Glomerular endothelial cell (primary cell): ENCODE data around the gene DPYSL4. TPM values are rescaled to one million over a fixed set of nuclear protein-coding genes. Genes with fewer than 3 reads are reported as not detected.

Source experiments
- DNase-seq: peaks from one replicate; pipeline ENCODE4 v3.0.0-alpha.2; 2011; ENCODE audit warnings: low read depth, low spot score; ENCODE audit errors: extremely low read depth
- total RNA-seq: library from RNA; depleted of rRNA; stranded (reverse); fragments of >200 nt; gene quantifications from 2 replicates; pipeline ENCODE4 v1.2.3, GENCODE V29; 2015

DPYSL4 gene
- total RNA-seq, 1 donor from 2014 or later, result 42.2 TPM

DNA sequence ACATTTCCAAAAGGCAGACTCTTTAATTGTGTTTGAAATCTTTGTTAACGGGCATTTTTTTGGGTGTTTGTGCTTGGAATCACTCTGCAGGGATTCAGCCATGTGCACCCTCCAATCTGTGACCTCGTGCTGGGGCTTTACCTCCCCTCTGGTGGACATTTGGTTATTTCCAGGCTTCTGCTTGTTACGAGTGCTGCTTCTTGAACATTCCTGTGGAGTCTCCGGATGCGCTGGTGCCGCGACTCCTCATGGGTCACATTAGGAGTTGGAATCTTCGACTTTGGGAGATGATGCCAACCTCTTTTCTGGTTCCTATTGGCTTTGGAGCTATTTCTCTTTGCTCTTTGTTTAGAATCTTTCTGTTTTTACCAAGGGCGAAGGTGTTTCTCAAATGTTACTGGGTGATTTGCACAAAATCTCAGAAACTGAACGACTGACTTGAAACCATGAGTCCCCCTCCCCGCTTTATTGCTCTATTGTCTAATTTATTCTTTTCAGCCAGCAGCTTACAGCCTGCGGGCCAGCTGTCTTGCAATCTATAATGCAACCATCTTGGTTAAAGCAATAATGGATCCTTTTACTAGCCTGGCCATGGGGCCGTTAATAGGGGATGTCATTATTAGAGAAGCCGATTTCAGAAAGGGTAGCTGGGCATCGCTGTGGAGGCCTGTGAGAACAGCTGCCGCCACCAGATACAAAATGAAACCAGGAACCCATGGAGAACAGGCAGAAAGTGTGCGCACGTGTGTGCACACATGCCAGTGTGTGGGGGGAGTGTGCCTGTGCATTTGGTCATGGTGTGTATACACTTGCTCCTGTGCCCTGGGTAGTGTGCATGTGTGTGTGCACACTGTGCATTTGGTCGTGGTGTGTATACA, 9.9 kb upstream of the DPYSL4 start:
- DNase-seq, result no peak

- DNase-seq, result no peak
Observed at GRCh38 chr10:132178046-132178445, 8.7 kb upstream of the DPYSL4 start.

DNA sequence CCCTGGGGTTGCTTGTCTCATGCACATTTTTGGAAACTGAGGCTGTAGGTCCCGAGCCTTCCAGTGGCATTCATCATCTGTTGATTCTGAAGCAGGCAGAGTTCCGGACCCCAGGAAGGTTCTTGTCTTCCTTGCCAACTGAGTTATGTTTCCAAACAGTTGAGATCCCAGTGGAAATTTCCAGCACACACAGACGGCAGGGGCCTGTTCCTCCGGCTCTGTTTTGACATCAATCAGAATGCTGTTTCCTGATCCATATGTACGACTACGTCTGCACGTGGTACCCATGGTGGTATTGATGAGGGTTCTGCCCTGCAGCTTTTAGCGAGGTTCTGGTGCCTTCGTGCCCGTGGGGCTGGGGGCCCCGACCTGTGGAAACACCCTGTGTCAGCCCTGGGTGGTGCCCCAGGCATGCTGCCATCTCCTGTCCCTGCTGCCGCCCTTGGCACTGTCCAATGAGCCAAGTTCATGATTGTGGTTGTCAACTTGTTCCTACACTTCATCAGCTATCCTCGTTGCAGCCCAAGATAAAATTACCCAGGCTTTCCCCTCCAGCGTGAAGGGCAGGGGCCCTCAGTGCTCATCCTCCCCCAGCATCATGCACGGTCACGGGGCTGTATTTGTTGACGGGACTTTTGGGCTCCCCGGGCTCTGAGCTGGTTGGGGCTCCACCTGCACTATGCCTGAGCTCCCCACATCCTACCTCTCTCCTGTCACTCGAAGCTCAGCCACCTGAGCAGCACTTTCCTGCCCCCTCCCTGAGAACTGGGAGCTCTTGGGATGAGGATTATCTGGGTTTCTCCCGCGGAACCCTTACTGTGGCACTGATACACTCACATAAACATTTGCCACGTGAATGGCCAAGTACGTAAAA, 7.8 kb upstream of the DPYSL4 start:
- no peak for DNase-seq

- no peak for DNase-seq
Observed at GRCh38 chr10:132179551-132180392, 7.0 kb upstream of the DPYSL4 start.

DNA sequence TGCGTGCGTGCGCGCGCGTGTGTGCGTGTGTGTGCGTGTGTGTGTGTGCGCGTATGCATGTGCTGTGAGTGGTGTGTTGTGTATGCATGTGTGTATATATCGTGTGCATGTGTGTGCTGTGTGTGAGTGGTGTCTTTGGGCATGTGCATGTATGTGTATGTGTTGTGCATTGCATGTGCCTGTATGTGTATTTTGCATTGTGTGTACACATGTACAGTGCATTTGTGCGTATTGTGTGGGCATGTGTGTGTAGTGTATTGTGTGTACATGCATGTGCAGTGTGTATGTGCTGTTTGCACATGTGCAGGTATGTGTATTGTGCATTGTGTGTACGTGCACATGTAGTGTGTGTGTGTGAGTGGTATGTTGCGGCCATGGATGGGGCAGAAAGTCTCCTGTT, 6.0 kb upstream of the DPYSL4 start:
- no peak for DNase-seq

DNA sequence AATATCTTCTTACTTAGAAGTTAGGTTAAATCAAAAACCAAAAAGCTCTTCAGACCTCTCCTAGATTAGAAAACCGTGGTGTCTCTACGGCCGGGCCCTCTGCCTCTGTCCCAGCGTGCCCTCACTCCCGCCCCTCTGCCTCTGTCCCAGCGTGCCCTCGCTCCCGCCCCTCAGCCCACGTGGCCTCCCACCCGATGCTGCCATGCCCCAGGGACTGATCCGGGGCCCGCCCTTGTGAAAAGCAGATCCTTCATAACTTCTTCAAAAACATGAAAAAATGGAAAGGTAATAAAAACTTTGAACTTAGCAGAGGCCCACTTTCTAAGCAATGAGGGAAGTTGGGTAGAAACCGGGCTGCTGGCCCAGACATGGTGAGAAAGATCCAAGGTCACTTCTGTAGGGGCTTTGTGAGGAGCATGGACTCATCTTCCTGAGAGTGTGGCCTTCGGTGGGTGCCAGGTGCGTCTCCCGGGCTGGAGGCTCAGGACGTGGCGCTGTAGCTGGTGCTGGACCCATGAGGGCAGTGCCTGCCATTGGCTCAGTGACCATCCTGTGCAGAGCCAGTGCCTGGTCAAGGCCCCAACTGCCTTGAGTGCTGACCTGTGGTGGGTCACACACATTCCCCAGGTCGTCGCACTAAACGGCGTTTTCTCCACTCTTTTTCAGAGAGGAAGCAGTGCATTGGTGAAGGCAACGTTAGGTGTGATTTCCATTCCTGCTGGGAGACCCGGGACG, 4.9 kb upstream of the DPYSL4 start:
- no peak for DNase-seq

DNA sequence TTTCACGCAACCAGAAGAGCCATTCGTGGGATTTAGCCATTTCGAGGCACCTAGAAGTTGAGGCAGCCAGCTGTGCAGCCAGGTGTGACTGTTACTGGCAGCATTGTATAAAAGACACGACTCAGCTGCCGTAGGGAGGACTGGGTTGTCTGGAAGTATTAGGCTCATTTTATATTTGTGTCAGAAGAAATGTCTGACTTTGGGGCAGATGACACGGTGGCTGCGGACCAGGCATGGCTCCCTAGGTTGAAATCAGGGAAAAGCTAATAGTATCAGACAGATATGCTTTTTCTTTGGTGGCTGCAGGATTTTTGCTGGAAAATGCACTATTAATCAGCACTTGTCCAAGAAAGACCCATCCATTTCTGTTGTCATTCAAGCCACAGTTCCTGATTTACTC, 4.2 kb upstream of the DPYSL4 start:
- DNase-seq, result no peak

DNA sequence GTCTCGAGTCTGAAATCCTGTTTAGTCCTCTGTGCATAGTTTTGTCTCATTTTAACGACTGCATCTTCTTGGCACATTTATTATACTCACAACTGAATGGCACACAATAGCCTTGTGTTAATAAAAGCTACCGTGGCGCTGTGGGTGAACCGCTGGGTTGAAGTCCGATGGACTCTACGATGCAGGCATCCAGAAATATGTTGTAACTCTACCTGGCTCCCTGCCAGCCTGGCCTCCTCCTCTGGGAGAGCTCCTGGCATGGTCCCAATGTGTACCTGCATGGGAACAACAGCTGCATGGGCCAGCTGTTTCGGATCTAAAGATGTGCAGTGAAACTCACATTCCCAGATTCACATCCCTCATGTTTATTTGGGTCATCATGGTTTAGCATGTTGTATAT, 3.7 kb upstream of the DPYSL4 start:
- no peak for DNase-seq

GRCh38 chr10:132184816-132185593, 1.7 kb upstream of the DPYSL4 start:
- no peak for DNase-seq

DNA sequence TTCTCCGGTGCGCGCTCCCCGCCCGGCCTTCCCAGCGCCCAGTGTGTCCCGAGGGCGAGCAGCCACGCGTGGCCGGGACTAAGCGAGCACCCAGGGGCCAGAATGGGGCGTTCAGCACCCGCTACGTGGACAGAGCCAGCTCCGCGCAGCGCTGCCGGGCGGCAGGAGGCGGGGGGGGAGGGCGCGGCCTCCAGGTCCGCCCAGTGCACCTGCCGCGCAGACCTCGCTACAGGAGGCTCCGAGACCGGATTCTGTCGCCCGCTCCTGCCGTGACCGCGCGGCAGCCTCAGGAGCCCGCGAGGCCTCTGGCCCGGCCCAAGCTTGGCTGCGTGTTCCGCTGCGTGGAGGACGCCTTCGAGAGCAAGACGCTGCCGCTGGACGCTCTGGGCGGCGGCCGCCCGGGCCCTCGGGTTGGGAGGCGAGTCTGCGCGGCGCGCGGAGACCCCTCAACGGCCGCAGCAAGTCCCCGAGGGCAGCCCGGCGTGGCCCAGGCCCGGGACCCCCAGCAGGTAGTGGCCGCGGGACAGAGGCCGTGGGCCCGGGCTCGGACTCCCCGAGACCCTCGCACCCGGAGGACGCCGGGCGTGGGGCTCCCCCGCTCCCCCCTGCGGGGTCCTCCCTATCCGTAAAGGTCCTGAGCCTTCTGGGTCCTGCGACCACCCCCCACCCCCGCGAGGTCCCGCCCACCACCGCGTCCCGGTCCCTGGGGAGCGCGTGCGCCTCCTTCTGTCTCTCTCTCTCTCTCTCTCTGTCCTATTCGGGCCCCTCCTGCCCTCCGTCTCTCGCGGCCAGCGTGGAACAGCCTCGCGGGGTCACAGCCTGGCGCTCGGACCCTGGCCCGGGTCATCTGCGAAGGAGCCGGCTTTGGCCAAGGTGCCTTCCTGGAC, 904 bp upstream of the DPYSL4 start:
- no peak for DNase-seq

DNA sequence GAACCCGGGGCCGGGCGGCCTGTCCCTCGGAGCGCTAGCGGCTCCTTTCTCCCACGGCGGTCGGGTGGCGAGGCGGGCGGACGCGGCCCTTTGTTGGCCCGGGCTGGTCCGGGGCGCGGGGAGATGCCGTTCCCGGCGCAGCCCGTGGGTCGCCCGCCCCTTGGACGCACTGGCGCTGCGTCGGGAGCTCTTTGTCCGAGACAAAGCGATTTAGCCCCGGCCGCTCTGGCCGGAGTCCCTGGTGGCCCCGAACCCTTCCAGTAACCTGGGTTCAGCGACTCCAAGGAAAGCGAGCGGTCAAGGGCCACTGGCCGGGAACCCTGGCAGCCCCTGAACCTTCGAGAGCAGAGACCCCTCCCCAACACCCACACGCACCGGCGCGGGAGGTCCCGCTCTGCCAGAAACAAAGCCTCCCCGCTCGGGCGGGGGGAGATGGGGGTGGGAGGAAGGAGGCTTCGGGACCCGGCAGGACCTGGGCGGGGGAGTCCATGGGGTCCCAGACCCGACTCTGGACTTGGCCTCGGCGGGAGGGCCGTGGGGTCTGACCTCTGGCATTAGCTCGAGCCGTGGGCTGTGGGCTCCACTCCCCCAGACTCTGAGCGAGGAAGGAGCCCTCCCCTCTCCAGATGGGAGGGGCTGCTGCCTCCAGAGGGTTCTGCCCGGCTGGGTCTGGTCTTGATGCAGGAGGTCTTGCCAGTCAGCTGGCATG, 836 bp downstream of the DPYSL4 start:
- no peak for DNase-seq

DNA sequence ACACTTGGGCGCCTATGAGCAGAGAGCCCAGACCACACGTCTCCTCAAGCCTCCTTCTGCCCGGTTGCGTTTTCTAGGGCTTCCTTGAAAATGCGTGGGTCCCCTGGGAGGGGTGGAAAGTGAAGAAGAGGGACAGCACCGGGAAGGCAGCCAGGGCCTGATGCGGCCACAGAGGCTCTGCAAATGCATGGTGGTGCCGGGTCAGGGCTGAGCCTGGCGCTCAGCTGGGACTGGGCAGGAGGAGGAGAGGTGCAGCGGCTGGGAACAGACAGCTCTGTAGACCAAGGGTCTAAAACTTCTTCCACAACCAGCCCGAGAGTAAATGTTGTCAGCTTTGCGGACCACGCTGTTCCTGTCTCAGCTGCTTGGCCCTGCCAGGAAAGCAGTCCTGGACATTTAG, 1.6 kb downstream of the DPYSL4 start:
- no peak for DNase-seq

- no peak for DNase-seq
Observed at GRCh38 chr10:132189016-132189415, 2.3 kb downstream of the DPYSL4 start.

- no peak for DNase-seq
Observed at GRCh38 chr10:132189810-132190422, 3.2 kb downstream of the DPYSL4 start.

GRCh38 chr10:132192076-132192975, 5.6 kb downstream of the DPYSL4 start:
- no peak for DNase-seq

GRCh38 chr10:132192991-132193665, 6.4 kb downstream of the DPYSL4 start:
- no peak for DNase-seq
